KMS-11 (cell line): ENCODE measurements around the gene KAZN.

Experiments
- H2AFZ ChIP-seq: fragments of 200-600 bp; sonication (generic); 2 replicates; pipeline ENCODE4 v1.6.1; 2016; ENCODE audit warnings: antibody characterized with exemption, mixed run types, low read depth
- H3K27ac ChIP-seq: fragments of 200-600 bp; sonication (generic); 2 replicates; pipeline ENCODE4 v1.6.1; 2016; ENCODE audit warnings: mild to moderate bottlenecking, mixed run types
- H3K27me3 ChIP-seq: fragments of 200-600 bp; sonication (generic); 2 replicates; pipeline ENCODE4 v1.6.1; 2017; ENCODE audit warnings: mild to moderate bottlenecking, low read depth, mixed run types, moderate library complexity; ENCODE audit not compliant: insufficient read depth
- H3K36me3 ChIP-seq: fragments of 200-600 bp; sonication (generic); 2 replicates; pipeline ENCODE4 v1.6.1; 2017; ENCODE audit warnings: mild to moderate bottlenecking, mixed run types; ENCODE audit not compliant: insufficient read depth
- H3K4me1 ChIP-seq: fragments of 200-600 bp; sonication (generic); 2 replicates; pipeline ENCODE4 v1.6.1; 2016; ENCODE audit warnings: mild to moderate bottlenecking, low read depth, mixed run types; ENCODE audit not compliant: poor library complexity, severe bottlenecking
- H3K4me2 ChIP-seq: fragments of 200-600 bp; sonication (generic); 2 replicates; pipeline ENCODE4 v1.7.0; 2016; ENCODE audit warnings: mild to moderate bottlenecking, mixed run types
- H3K4me3 ChIP-seq: fragments of 200-600 bp; sonication (generic); IDR thresholded peaks from 2 replicates; pipeline ENCODE4 v1.6.1; 2017; ENCODE audit warnings: low read depth, low read length, mixed read lengths; ENCODE audit not compliant: insufficient read depth
- H3K79me2 ChIP-seq: fragments of 200-600 bp; sonication (generic); 2 replicates; pipeline ENCODE4 v1.6.1; 2016; ENCODE audit warnings: low read depth, mixed run types; ENCODE audit not compliant: insufficient read depth
- H3K9ac ChIP-seq: fragments of 200-600 bp; sonication (generic); 2 replicates; pipeline ENCODE4 v1.6.1; 2016; ENCODE audit warnings: mild to moderate bottlenecking, mixed run types
- H4K20me1 ChIP-seq: fragments of 200-600 bp; sonication (generic); 2 replicates; pipeline ENCODE4 v1.6.1; 2016; ENCODE audit warnings: mild to moderate bottlenecking, mixed run types; ENCODE audit not compliant: insufficient read depth
- TF ChIP-seq, protein P1 (sequence below): fragments of 200-600 bp; sonication (generic); conservative IDR thresholded peaks from 2 replicates; pipeline ENCODE4 v1.6.1; 2017; ENCODE audit warnings: low read depth, mild to moderate bottlenecking, antibody characterized with exemption, low read length, moderate library complexity, mixed read lengths

The KAZN gene

DNA sequence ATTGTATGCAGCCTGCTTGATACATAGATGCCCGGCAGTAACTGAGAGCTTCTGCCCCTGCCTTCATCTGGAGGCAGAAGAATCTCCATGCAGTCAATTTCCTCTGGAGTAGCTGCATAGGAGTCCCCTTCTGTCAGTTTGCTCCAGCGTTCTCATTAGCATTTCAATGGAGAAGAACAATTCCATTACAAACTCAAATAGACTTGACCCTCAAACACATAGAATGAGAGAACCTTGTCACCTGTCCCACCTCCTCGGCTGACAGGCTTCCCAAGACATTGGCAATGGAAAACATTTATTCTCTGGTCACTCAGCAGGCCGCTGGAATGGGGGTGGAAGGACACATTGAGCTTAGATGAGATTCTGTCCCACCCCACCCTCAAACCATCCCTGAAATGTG, 509.4 kb downstream of the KAZN start:
- H3K4me2 ChIP-seq: no peak overlapping the region
- H3K27me3 ChIP-seq: no peaks in the 10 kb centered on the region; the same call in 1 of the 2 replicates
- H3K9ac ChIP-seq: no peak overlapping the region
- no peaks in the 10 kb centered on the region for H4K20me1 ChIP-seq
- TF ChIP-seq, protein P1, sequence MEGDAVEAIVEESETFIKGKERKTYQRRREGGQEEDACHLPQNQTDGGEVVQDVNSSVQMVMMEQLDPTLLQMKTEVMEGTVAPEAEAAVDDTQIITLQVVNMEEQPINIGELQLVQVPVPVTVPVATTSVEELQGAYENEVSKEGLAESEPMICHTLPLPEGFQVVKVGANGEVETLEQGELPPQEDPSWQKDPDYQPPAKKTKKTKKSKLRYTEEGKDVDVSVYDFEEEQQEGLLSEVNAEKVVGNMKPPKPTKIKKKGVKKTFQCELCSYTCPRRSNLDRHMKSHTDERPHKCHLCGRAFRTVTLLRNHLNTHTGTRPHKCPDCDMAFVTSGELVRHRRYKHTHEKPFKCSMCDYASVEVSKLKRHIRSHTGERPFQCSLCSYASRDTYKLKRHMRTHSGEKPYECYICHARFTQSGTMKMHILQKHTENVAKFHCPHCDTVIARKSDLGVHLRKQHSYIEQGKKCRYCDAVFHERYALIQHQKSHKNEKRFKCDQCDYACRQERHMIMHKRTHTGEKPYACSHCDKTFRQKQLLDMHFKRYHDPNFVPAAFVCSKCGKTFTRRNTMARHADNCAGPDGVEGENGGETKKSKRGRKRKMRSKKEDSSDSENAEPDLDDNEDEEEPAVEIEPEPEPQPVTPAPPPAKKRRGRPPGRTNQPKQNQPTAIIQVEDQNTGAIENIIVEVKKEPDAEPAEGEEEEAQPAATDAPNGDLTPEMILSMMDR: no peak
- H2AFZ ChIP-seq: no peak overlapping the region
- no peaks in the 10 kb centered on the region for H3K4me1 ChIP-seq
- no peaks in the 10 kb centered on the region for H3K79me2 ChIP-seq
- no peak overlapping the region for H3K4me3 ChIP-seq
- no peaks in the 10 kb centered on the region for H3K36me3 ChIP-seq
- no peak overlapping the region for H3K27ac ChIP-seq

DNA sequence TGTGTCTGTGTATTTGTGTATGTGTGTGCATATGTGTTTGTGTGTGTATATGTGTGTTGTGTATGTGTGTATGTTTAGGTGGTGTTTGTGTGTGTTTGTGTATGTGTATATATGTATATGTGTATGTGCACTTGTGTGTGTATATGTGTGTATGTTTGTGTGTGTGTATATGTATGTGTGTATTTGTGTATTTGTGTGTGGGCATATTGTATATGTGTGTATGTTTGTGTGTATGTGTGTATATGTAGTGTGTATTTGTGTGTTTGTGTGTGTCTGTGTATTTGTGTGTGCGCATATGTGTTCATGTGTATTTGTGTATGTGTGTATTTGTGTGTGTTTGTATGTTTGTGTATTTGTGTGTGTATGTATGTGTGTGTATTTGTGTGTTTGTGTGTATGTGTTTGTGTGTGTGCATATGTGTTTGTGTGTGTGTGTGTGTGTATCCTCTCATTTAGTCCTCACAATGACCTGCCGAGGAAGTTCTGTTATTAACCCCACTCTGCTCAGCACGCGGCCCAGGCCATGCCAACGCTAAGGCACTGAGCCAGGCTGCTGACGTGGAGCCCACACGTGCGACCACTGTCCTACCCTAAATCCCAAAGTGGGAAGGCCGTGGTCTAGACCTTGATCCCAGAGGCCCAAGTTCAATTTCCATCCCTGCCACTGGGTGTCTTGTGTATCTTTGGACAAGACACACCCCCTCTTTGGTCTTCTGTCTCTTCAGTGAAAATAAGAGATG, 511.8 kb downstream of the KAZN start:
- Histone ChIP-seq H4K20me1 (no peaks in the 10 kb centered on the region), H3K9ac (no peak overlapping the region), H2AFZ (no peak overlapping the region), H3K27ac (no peak overlapping the region), H3K4me2 (no peak overlapping the region), H3K4me1 (no peaks in the 10 kb centered on the region), H3K4me3 (no peak overlapping the region), H3K79me2 (no peaks in the 10 kb centered on the region), H3K27me3 (no peaks in the 10 kb centered on the region; the same call in 1 of the 2 replicates), H3K36me3 (no peaks in the 10 kb centered on the region)
- TF ChIP-seq, protein P1: no peak

DNA sequence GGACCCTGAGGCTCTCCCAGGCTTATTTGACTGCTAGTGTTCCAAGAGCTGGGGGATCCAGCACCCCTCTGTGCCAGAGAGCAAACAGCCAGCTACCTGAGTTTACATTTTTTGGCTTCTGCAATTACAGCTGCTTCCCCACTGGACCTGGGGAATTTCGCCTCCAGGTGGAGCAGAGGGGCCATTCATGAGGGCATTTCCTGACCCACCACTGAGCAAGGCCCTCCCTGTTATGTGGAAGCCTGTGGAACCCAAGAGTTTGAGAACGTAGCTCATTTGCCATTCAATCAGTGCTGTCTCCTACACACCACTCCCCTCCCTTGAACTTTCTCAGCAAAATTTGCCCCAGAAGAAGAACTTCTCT, 512.4 kb downstream of the KAZN start:
- Histone ChIP-seq H3K9ac (no peak overlapping the region), H3K79me2 (no peaks in the 10 kb centered on the region), H3K27me3 (peaks cover 3% of the 10 kb centered on the region; the same call in 1 of the 2 replicates), H3K4me3 (no peak overlapping the region), H2AFZ (no peak overlapping the region), H3K4me2 (no peak overlapping the region), H3K36me3 (no peaks in the 10 kb centered on the region), H3K27ac (no peak overlapping the region), H3K4me1 (no peaks in the 10 kb centered on the region), H4K20me1 (no peaks in the 10 kb centered on the region)
- TF ChIP-seq, protein P1: no peak

DNA sequence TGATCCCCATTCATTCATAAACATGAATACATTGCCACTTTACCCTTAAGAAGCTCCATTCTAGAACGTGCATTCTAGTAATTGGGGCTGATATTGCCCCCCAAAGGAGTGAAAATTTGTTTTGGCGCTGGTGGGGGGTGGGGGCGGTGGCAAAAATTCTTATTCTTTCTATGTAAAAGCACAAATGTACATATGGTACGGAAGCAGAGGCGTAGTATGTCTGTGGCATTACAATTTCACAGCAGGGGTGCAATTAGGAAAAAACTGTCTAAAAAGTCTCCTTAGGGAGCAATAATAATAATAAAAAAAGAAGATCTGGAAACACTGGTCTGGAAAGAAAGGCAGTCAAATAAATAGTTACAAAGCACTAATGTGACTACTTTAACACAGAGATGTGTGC, 514.7 kb downstream of the KAZN start:
- Histone ChIP-seq H3K4me1 (no peaks in the 10 kb centered on the region), H3K4me2 (no peak overlapping the region), H3K27ac (no peak overlapping the region), H2AFZ (no peak overlapping the region), H3K27me3 (peaks cover 17% of the 10 kb centered on the region; the same call in 1 of the 2 replicates), H3K79me2 (no peaks in the 10 kb centered on the region), H3K4me3 (no peak overlapping the region), H3K9ac (no peak overlapping the region), H4K20me1 (no peaks in the 10 kb centered on the region), H3K36me3 (no peaks in the 10 kb centered on the region)
- TF ChIP-seq, protein P1: no peak
